WTC11 (cell line): ENCODE data around the gene ANKFN1. TPM values are rescaled to one million over a fixed set of nuclear protein-coding genes. Genes with fewer than 3 reads are reported as not detected.

ENCODE experiments used
- ATAC-seq: fragments of 200-7000 bp; cut with Tn5 transposase; 2 replicates; pipeline ENCODE4 v1.10.0; 2021; ENCODE audit warnings: mild to moderate bottlenecking, moderate library complexity
- CTCF ChIA-PET: fragments of 300-600 bp; sonication (Branson Sonifier 250); formaldehyde crosslinking; loops from one replicate; lab custom pipeline; 2021; ENCODE audit warnings: antibody characterized with exemption; lab: Charles Lee
- POLR2A ChIA-PET: fragments of 350-600 bp; sonication (Branson Sonifier 250); formaldehyde crosslinking; loops from one replicate; lab custom pipeline; 2021; ENCODE audit warnings: antibody characterized with exemption; lab: Charles Lee
- DNase-seq: peaks from one replicate; pipeline ENCODE4 v3.0.0; 2021; ENCODE audit warnings: low spot score
- H3K27ac Mint-ChIP-seq: 2 replicates; pipeline ENCODE4 v1.8.0; 2021; ENCODE audit warnings: mixed read lengths
- H3K27me3 Mint-ChIP-seq: 2 replicates; pipeline ENCODE4 v1.8.0; 2021; ENCODE audit warnings: low read depth, mild to moderate bottlenecking, moderate library complexity, mixed read lengths
- H3K36me3 Mint-ChIP-seq: 2 replicates; pipeline ENCODE4 v1.8.0; 2021; ENCODE audit warnings: mixed read lengths
- H3K4me1 Mint-ChIP-seq: 2 replicates; pipeline ENCODE4 v1.8.0; 2022; ENCODE audit warnings: mixed read lengths
- H3K4me3 Mint-ChIP-seq: 2 replicates; pipeline ENCODE4 v1.8.0; 2021; ENCODE audit warnings: mild to moderate bottlenecking, moderate library complexity, mixed read lengths
- H3K9me3 Mint-ChIP-seq: 2 replicates; pipeline ENCODE4 v1.8.0; 2021; ENCODE audit warnings: mixed read lengths
- ERG ChIP-seq: fragments of 250-450 bp; sonication (Bioruptor Pico); IDR thresholded peaks from 2 replicates; pipeline ENCODE4 v1.8.0; 2021; ENCODE audit warnings: mild to moderate bottlenecking
- GABPB1 ChIP-seq: sonication (generic); formaldehyde crosslinking; IDR thresholded peaks from 2 replicates; pipeline ENCODE4 v1.8.1; 2023; ENCODE audit warnings: mild to moderate bottlenecking, missing genetic modification reagents
- MXD4 ChIP-seq: fragments of 250-450 bp; sonication (Bioruptor Pico); IDR thresholded peaks from 2 replicates; pipeline ENCODE4 v1.8.0; 2021; ENCODE audit warnings: mild to moderate bottlenecking, moderate library complexity, borderline replicate concordance
- NR3C1 ChIP-seq: sonication (generic); formaldehyde crosslinking; conservative IDR thresholded peaks from 2 replicates; pipeline ENCODE4 v1.8.1; 2023; ENCODE audit warnings: low read depth, mild to moderate bottlenecking, missing genetic modification reagents
- SMAD4 ChIP-seq: sonication (generic); formaldehyde crosslinking; IDR thresholded peaks from 2 replicates; pipeline ENCODE4 v1.8.0; 2022; ENCODE audit warnings: mild to moderate bottlenecking, missing genetic modification reagents
- ZNF317 ChIP-seq: sonication (generic); formaldehyde crosslinking; IDR thresholded peaks from 2 replicates; pipeline ENCODE4 v1.8.1; 2023; ENCODE audit warnings: low read depth, mild to moderate bottlenecking, moderate library complexity, missing genetic modification reagents, borderline replicate concordance
- ZNF416 ChIP-seq: fragments of 250-450 bp; sonication (Bioruptor Pico); IDR thresholded peaks from 2 replicates; pipeline ENCODE4 v1.9.0; 2021; ENCODE audit warnings: mild to moderate bottlenecking, inconsistent platforms
- ZNF425 ChIP-seq: fragments of 250-450 bp; sonication (Bioruptor Pico); conservative IDR thresholded peaks from 2 replicates; pipeline ENCODE4 v1.9.0; 2021; ENCODE audit warnings: mild to moderate bottlenecking
- total RNA-seq: library from RNA; stranded (reverse); gene quantifications from 3 replicates; pipeline ENCODE4 v1.2.3, GENCODE V29; 2021
- TF ChIP-seq, protein P1 (sequence below): sonication (generic); formaldehyde crosslinking; IDR thresholded peaks from 2 replicates; pipeline ENCODE4 v1.8.1; 2023; ENCODE audit warnings: mild to moderate bottlenecking, moderate library complexity, missing genetic modification reagents
- TF ChIP-seq, protein P2 (sequence below): sonication (generic); formaldehyde crosslinking; IDR thresholded peaks from 2 replicates; pipeline ENCODE4 v1.8.1; 2023; ENCODE audit warnings: mild to moderate bottlenecking, missing genetic modification reagents
- TF ChIP-seq, protein P3 (sequence below): sonication (generic); formaldehyde crosslinking; IDR thresholded peaks from 2 replicates; pipeline ENCODE4 v1.8.0; 2022; ENCODE audit warnings: mild to moderate bottlenecking, missing genetic modification reagents
- TF ChIP-seq, protein P4 (sequence below): fragments of 250-450 bp; sonication (Bioruptor Pico); IDR thresholded peaks from 2 replicates; pipeline ENCODE4 v1.9.0; 2021; ENCODE audit warnings: mild to moderate bottlenecking, borderline replicate concordance
- TF ChIP-seq, protein P5 (sequence below): fragments of 250-450 bp; sonication (Bioruptor Pico); IDR thresholded peaks from 2 replicates; pipeline ENCODE4 v2.1.2; 2022; ENCODE audit warnings: mild to moderate bottlenecking, moderate library complexity

ANKFN1 gene
- total RNA-seq, 1 experiment from 2014 or later = 0.24 TPM

- TF ChIP-seq, protein P1, sequence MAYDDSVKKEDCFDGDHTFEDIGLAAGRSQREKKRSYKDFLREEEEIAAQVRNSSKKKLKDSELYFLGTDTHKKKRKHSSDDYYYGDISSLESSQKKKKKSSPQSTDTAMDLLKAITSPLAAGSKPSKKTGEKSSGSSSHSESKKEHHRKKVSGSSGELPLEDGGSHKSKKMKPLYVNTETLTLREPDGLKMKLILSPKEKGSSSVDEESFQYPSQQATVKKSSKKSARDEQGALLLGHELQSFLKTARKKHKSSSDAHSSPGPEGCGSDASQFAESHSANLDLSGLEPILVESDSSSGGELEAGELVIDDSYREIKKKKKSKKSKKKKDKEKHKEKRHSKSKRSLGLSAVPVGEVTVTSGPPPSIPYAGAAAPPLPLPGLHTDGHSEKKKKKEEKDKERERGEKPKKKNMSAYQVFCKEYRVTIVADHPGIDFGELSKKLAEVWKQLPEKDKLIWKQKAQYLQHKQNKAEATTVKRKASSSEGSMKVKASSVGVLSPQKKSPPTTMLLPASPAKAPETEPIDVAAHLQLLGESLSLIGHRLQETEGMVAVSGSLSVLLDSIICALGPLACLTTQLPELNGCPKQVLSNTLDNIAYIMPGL = no peak
- TF ChIP-seq SMAD4 (CRISPR knock-in tag) = no peak
- TF ChIP-seq GABPB1 = no peak
- TF ChIP-seq ZNF317 = no peak
Observed at GRCh38 chr17:56142325-56142724, 10.9 kb upstream of the ANKFN1 start (continued).

DNA sequence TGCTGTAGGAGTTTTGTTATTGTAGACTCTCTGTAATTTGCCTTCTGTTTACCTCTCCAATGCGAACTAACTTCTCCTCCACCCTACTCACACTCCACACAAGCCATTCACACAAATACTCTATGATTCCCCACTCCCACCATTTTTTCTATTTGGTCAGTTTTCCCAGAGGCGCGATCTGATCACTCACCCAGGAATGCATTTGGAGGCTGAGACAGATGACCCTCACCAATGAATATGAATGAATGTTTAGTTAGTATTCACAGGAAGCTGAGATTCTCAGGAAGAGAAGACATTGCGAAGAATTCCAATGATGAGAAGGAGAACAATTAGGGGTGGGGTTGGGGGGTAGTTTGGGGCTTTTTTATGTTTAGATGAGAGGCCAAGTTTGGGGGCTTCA, 10.5 kb upstream of the ANKFN1 start:
- TF ChIP-seq, protein P2, sequence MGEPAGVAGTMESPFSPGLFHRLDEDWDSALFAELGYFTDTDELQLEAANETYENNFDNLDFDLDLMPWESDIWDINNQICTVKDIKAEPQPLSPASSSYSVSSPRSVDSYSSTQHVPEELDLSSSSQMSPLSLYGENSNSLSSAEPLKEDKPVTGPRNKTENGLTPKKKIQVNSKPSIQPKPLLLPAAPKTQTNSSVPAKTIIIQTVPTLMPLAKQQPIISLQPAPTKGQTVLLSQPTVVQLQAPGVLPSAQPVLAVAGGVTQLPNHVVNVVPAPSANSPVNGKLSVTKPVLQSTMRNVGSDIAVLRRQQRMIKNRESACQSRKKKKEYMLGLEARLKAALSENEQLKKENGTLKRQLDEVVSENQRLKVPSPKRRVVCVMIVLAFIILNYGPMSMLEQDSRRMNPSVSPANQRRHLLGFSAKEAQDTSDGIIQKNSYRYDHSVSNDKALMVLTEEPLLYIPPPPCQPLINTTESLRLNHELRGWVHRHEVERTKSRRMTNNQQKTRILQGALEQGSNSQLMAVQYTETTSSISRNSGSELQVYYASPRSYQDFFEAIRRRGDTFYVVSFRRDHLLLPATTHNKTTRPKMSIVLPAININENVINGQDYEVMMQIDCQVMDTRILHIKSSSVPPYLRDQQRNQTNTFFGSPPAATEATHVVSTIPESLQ = no peak
- TF ChIP-seq MXD4 (CRISPR knock-in tag) = no peak
- TF ChIP-seq, protein P3, sequence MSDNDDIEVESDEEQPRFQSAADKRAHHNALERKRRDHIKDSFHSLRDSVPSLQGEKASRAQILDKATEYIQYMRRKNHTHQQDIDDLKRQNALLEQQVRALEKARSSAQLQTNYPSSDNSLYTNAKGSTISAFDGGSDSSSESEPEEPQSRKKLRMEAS (CRISPR knock-in tag) = no peak
- TF ChIP-seq, protein P4, sequence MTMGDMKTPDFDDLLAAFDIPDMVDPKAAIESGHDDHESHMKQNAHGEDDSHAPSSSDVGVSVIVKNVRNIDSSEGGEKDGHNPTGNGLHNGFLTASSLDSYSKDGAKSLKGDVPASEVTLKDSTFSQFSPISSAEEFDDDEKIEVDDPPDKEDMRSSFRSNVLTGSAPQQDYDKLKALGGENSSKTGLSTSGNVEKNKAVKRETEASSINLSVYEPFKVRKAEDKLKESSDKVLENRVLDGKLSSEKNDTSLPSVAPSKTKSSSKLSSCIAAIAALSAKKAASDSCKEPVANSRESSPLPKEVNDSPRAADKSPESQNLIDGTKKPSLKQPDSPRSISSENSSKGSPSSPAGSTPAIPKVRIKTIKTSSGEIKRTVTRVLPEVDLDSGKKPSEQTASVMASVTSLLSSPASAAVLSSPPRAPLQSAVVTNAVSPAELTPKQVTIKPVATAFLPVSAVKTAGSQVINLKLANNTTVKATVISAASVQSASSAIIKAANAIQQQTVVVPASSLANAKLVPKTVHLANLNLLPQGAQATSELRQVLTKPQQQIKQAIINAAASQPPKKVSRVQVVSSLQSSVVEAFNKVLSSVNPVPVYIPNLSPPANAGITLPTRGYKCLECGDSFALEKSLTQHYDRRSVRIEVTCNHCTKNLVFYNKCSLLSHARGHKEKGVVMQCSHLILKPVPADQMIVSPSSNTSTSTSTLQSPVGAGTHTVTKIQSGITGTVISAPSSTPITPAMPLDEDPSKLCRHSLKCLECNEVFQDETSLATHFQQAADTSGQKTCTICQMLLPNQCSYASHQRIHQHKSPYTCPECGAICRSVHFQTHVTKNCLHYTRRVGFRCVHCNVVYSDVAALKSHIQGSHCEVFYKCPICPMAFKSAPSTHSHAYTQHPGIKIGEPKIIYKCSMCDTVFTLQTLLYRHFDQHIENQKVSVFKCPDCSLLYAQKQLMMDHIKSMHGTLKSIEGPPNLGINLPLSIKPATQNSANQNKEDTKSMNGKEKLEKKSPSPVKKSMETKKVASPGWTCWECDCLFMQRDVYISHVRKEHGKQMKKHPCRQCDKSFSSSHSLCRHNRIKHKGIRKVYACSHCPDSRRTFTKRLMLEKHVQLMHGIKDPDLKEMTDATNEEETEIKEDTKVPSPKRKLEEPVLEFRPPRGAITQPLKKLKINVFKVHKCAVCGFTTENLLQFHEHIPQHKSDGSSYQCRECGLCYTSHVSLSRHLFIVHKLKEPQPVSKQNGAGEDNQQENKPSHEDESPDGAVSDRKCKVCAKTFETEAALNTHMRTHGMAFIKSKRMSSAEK (CRISPR knock-in tag) = no peak
- TF ChIP-seq ZNF416 (CRISPR knock-in tag) = no peak
- CTCF ChIA-PET = interaction anchor here (0.6 to 0.9 kb wide), 3 partner anchors 89 to 737 kb away, joined by 3 to 4 read pairs (median 3); no protein-coding TSS in a partner anchor
- DNase-seq = no peak
- H3K4me3 Mint-ChIP-seq = no peak overlapping the region
- peaks cover 4% of the 10 kb centered on the region; the same call in 1 of the 2 replicates for H3K36me3 Mint-ChIP-seq
- H3K27ac Mint-ChIP-seq = peak overlapping the region; percentile 1; the same call in 1 of the 2 replicates
- POLR2A ChIA-PET = no interaction called here
- H3K9me3 Mint-ChIP-seq = peaks cover 21% of the 10 kb centered on the region
- ATAC-seq = 0 out of 2 replicates have a peak, but pooled peaks have one; percentile 24
- peaks cover 22% of the 10 kb centered on the region for H3K4me1 Mint-ChIP-seq
- H3K27me3 Mint-ChIP-seq = no peaks in the 10 kb centered on the region

- H3K4me3 Mint-ChIP-seq = no peak overlapping the region
- peaks cover 21% of the 10 kb centered on the region for H3K9me3 Mint-ChIP-seq
- POLR2A ChIA-PET = no interaction called here
- CTCF ChIA-PET = interaction anchor here (0.7 kb wide), 1 partner anchor 1035 kb away, joined by 5 read pairs; no protein-coding TSS in a partner anchor
- H3K4me1 Mint-ChIP-seq = peaks cover 22% of the 10 kb centered on the region
- no peak for TF ChIP-seq ERG (CRISPR knock-in tag)
- no peak for TF ChIP-seq ZNF425 (CRISPR knock-in tag)
- TF ChIP-seq NR3C1 (CRISPR knock-in tag) = no peak
- TF ChIP-seq, protein P5, sequence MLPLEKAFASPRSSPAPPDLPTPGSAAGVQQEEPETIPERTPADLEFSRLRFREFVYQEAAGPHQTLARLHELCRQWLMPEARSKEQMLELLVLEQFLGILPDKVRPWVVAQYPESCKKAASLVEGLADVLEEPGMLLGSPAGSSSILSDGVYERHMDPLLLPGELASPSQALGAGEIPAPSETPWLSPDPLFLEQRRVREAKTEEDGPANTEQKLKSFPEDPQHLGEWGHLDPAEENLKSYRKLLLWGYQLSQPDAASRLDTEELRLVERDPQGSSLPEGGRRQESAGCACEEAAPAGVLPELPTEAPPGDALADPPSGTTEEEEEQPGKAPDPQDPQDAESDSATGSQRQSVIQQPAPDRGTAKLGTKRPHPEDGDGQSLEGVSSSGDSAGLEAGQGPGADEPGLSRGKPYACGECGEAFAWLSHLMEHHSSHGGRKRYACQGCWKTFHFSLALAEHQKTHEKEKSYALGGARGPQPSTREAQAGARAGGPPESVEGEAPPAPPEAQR (CRISPR knock-in tag) = no peak
- no peaks in the 10 kb centered on the region for H3K27me3 Mint-ChIP-seq
- no peak for DNase-seq
- ATAC-seq = no peak
- H3K27ac Mint-ChIP-seq = no peak overlapping the region
- peaks cover 4% of the 10 kb centered on the region; the same call in 1 of the 2 replicates for H3K36me3 Mint-ChIP-seq
Observed at GRCh38 chr17:56144223-56144622, 9.1 kb upstream of the ANKFN1 start.
